Panc1 (cell line): ENCODE measurements around the gene SPOUT1. TPM values are rescaled to one million over a fixed set of nuclear protein-coding genes. Genes with fewer than 3 reads are reported as not detected.
A peak's percentile ranks its signal among the peaks of the same experiment; 100 is the strongest.

Source experiments
- ATAC-seq: fragments of 200-7000 bp; cut with Tn5 transposase; 2 replicates; pipeline ENCODE4 v1.9.1; 2020; ENCODE audit warnings: mild to moderate bottlenecking, moderate library complexity
- BruUV-seq: library from RNA; stranded (reverse); fragments of 400-500 nt; replicated peaks from 2 replicates; lab custom pipeline; 2021; lab: Mats Ljungman, UMichigan
- CTCF ChIA-PET: fragments of 300-600 bp; sonication (Branson Sonifier 250); formaldehyde crosslinking; loops from one replicate; lab custom pipeline; 2022; ENCODE audit warnings: antibody characterized with exemption; lab: Charles Lee
- POLR2A ChIA-PET: fragments of 300-600 bp; sonication (Branson Sonifier 250); formaldehyde crosslinking; loops from one replicate; lab custom pipeline; 2022; ENCODE audit warnings: antibody characterized with exemption; lab: Charles Lee
- DNase-seq: peaks from one replicate; pipeline ENCODE4 v3.0.0-alpha.2; 2010; ENCODE audit warnings: low read depth, low spot score
- H3K27ac ChIP-seq: 2 replicates; pipeline ENCODE4 v1.5.1; 2011; ENCODE audit warnings: mild to moderate bottlenecking, low read length, inconsistent platforms
- H3K27me3 ChIP-seq: fragments of 200-500 bp; sonication (Bioruptor generic); 2 replicates; pipeline ENCODE4 v1.6.0; 2014; ENCODE audit warnings: low read length, inconsistent platforms; ENCODE audit not compliant: control insufficient read depth, insufficient read depth
- H3K36me3 ChIP-seq: fragments of 200-500 bp; sonication (Bioruptor generic); 2 replicates; pipeline ENCODE4 v1.5.1; 2014; ENCODE audit warnings: inconsistent platforms, mild to moderate bottlenecking, low read length, moderate library complexity; ENCODE audit not compliant: control insufficient read depth, insufficient read depth
- H3K4me1 ChIP-seq: 2 replicates; pipeline ENCODE4 v1.5.1; 2011; ENCODE audit warnings: inconsistent platforms, mild to moderate bottlenecking, low read length, moderate library complexity; ENCODE audit not compliant: control insufficient read depth, insufficient read depth
- H3K4me3 ChIP-seq, 2 experiments: 2 replicates each; pipeline ENCODE4 v1.5.1; 2011 to 2012; ENCODE audit warnings: low read depth in 2 of 2, low read length in 2 of 2, mild to moderate bottlenecking in 2 of 2, inconsistent platforms in 1 of 2, moderate library complexity in 1 of 2
- H3K9me3 ChIP-seq: fragments of 200-500 bp; sonication (Bioruptor generic); 2 replicates; pipeline ENCODE4 v1.5.1; 2014; ENCODE audit warnings: low read depth, mild to moderate bottlenecking, inconsistent platforms, low read length, moderate library complexity; ENCODE audit not compliant: control insufficient read depth, insufficient read depth
- CTCF ChIP-seq: fragments of 450-650 bp; IDR thresholded peaks from 2 replicates; pipeline ENCODE4 v1.5.1; 2017; ENCODE audit warnings: mild to moderate bottlenecking
- POLR2AphosphoS5 ChIP-seq: IDR thresholded peaks from 2 replicates; pipeline ENCODE4 v1.6.1; 2012; ENCODE audit warnings: mild to moderate bottlenecking, low read depth, low read length, moderate library complexity
- REST ChIP-seq, 2 experiments: IDR thresholded peaks; 2 replicates each; pipeline ENCODE4 v1.6.1; 2011 to 2012; ENCODE audit warnings: low read depth in 2 of 2, control low read depth in 1 of 2, low read length in 1 of 2, mild to moderate bottlenecking in 1 of 2, moderate library complexity in 1 of 2; ENCODE audit not compliant: insufficient read depth in 1 of 2
- SIN3A ChIP-seq: IDR thresholded peaks from 2 replicates; pipeline ENCODE4 v1.6.1; 2012; ENCODE audit warnings: low read depth, mild to moderate bottlenecking, low read length, moderate library complexity, borderline replicate concordance; ENCODE audit not compliant: insufficient read depth
- TCF7L2 ChIP-seq: IDR thresholded peaks from 2 replicates; pipeline ENCODE4 v1.6.1; 2011; ENCODE audit warnings: mild to moderate bottlenecking, low read depth, low read length, inconsistent platforms
- in situ Hi-C: cut with HindIII; loops from 2 replicates; pipeline ENCODE4 v1.10.0; 2016; ENCODE audit warnings: low sequenced_read_pairs, low pct_unique_long_range_greater_than_20kb
- intact Hi-C: fragments of 100-400 bp; cut with micrococcal nuclease; formaldehyde crosslinking; loops from one replicate; pipeline ENCODE4 v1.10.0; 2022; ENCODE audit not compliant: unreplicated experiment
- total RNA-seq: library from RNA; stranded (reverse); gene quantifications from one replicate; pipeline ENCODE4 v1.2.1, GENCODE V29; 2021; ENCODE audit not compliant: unreplicated experiment

The SPOUT1 gene
- total RNA-seq, 1 experiment from 2014 or later = 38.4 TPM

GRCh38 chr9:128833696-128834095 is 4.1 kb upstream of the SPOUT1 start:
- CTCF ChIA-PET = no interaction called here
- TF ChIP-seq CTCF = no peak
- TF ChIP-seq REST (IDR thresholded peaks at IDR 0.05; ENCODE audit: insufficient read depth in 1 of 2, low read depth in 2 of 2, low read length in 1 of 2) = no peak
- no peak for TF ChIP-seq SIN3A
- no peak for TF ChIP-seq POLR2AphosphoS5
- TF ChIP-seq TCF7L2 = no peak
- H3K27me3 ChIP-seq = no peaks in the 10 kb centered on the region
- no TSS peak for BruUV-seq
- intact Hi-C loops = no loop called here
- peaks cover 2% of the 10 kb centered on the region; the same call in 1 of the 2 replicates for H3K4me1 ChIP-seq
- DNase-seq = no peak
- H3K36me3 ChIP-seq = no peaks in the 10 kb centered on the region; the same call in 1 of the 2 replicates
- H3K4me3 ChIP-seq = no peak overlapping the region
- H3K9me3 ChIP-seq = no peaks in the 10 kb centered on the region
- no peak for ATAC-seq
- H3K27ac ChIP-seq = no peak overlapping the region
- POLR2A ChIA-PET = no interaction called here
- in situ Hi-C loops = no loop called here

GRCh38 chr9:128828719-128829452 is 708 bp downstream of the SPOUT1 start:
- CTCF ChIA-PET = interaction anchor here (1.0 kb wide), 1 partner anchor 11 kb away, joined by 3 read pairs; the partner anchor contains the start of gene ENDOG
- intact Hi-C loops (no loop called here), in situ Hi-C loops (no loop called here)
- Histone ChIP-seq H3K36me3 (no peaks in the 10 kb centered on the region; the same call in 1 of the 2 replicates), H3K9me3 (no peaks in the 10 kb centered on the region), H3K4me1 (peaks cover 4% of the 10 kb centered on the region; the same call in 1 of the 2 replicates), H3K27me3 (no peaks in the 10 kb centered on the region), H3K4me3 (peak overlapping the region; percentile 83 to 85), H3K27ac (peak overlapping the region; percentile 81)
- no peak for TF ChIP-seq SIN3A
- no peak for TF ChIP-seq POLR2AphosphoS5
- TF ChIP-seq TCF7L2 = no peak
- no peak for TF ChIP-seq REST (IDR thresholded peaks at IDR 0.05; ENCODE audit: insufficient read depth in 1 of 2, low read depth in 2 of 2, low read length in 1 of 2)
- no peak for TF ChIP-seq CTCF
- ATAC-seq = peak; percentile 7
- DNase-seq = no peak
- POLR2A ChIA-PET = no interaction called here
- no TSS peak for BruUV-seq
